ENCODE measurements around the gene SAMHD1. TPM values are rescaled to one million over a fixed set of nuclear protein-coding genes. Genes with fewer than 3 reads are reported as not detected.

The SAMHD1 gene
- total and polyA plus RNA-seq, 2 donors (not counting 1 experiment from before 2014, with no cell fraction given), result 7.9 to 12.8 TPM

- WGBS (ENCODE audit: insufficient coverage), result 98% methylated on average over 5 of the region's 5 CpGs
- ATAC-seq (ENCODE audit: low read depth) (no peak), DNase-seq (no peak)
- Histone ChIP-seq H3K27ac (ENCODE audit: low read length in 2 of 2) (no peak overlapping the region), H3K79me2 (ENCODE audit: control insufficient read depth, insufficient read depth, low read length) (no peaks in the 10 kb centered on the region), H3K9me3 (ENCODE audit: control extremely low read depth in 1 of 3, control insufficient read depth in 2 of 3, insufficient read depth in 1 of 3, low read length in 2 of 3) (no peaks in the 10 kb centered on the region), H3K4me1 (ENCODE audit: control insufficient read depth in 2 of 2, insufficient read depth in 2 of 2, low read length in 2 of 2) (peaks cover 5 to 19% of the 10 kb centered on the region in 2 donors), H4K20me1 (ENCODE audit: control insufficient read depth, insufficient read depth, low read length, poor library complexity, severe bottlenecking) (no peaks in the 10 kb centered on the region), H3K27me3 (replicated peaks in 1 of 4; ENCODE audit: control extremely low read depth in 1 of 4, control insufficient read depth in 3 of 4, insufficient read depth in 4 of 4, low read length in 3 of 4) (no peaks in the 10 kb centered on the region), H3K9ac (ENCODE audit: low read length) (no peak overlapping the region), H3K4me2 (replicated peaks; ENCODE audit: low read depth, low read length, poor library complexity, severe bottlenecking) (no peak overlapping the region), H3K36me3 (replicated peaks in 1 of 2; ENCODE audit: control extremely low read depth in 1 of 2, control insufficient read depth in 1 of 2, extremely low read depth in 1 of 2, insufficient read depth in 2 of 2, low read length in 1 of 2) (no peaks in the 10 kb centered on the region), H2AFZ (ENCODE audit: insufficient read depth, low read depth, low read length, poor library complexity, severe bottlenecking) (no peak overlapping the region), H3K4me3 (ENCODE audit: control extremely low read depth in 1 of 5, extremely low read depth in 1 of 5, insufficient read depth in 1 of 5, low read depth in 2 of 5, low read length in 4 of 5) (no peak overlapping the region)
- ChIA-PET POLR2A (interaction anchor here (0.6 kb wide), 2 partner anchors 284 to 726 kb away, joined by 5 read pairs; no protein-coding TSS in a partner anchor), CTCF (interaction anchor here (0.9 kb wide), 1 partner anchor 9 kb away, joined by 3 read pairs; no protein-coding TSS in a partner anchor)
- Mint-ChIP-seq H3K27ac (peak overlapping the region; percentile 26), H3K4me3 (no peak overlapping the region), H3K9me3 (ENCODE audit: insufficient read depth) (no peaks in the 10 kb centered on the region), H3K4me1 (peaks cover 15% of the 10 kb centered on the region), H3K27me3 (no peaks in the 10 kb centered on the region)
- TF ChIP-seq EZH2 (IDR thresholded peaks at IDR 0.05; ENCODE audit: borderline replicate concordance, insufficient read depth, low read depth, low read length, poor library complexity, severe bottlenecking), result no peak
- TF ChIP-seq CTCF (IDR thresholded peaks at IDR 0.05), result no peak
- intact Hi-C loops (cut with micrococcal nuclease), result no loop called here
These were observed 78.7 kb downstream of the SAMHD1 start for GRCh38 chr20:36872852-36873251.

- H2AFZ ChIP-seq (ENCODE audit: insufficient read depth, low read depth, low read length, poor library complexity, severe bottlenecking), result peak overlapping the region; percentile 45
- POLR2A ChIA-PET, result interaction anchor here (0.6 kb wide), 1 partner anchor 283 kb away, joined by 5 read pairs; no protein-coding TSS in a partner anchor
These were observed 79.6 kb downstream of the SAMHD1 start for GRCh38 chr20:36871640-36872570.

More at GRCh38 chr20:36871640-36872570, 79.6 kb downstream of the SAMHD1 start:
- H4K20me1 ChIP-seq (ENCODE audit: control insufficient read depth, insufficient read depth, low read length, poor library complexity, severe bottlenecking), result no peaks in the 10 kb centered on the region
- CTCF ChIA-PET, result interaction anchor here (0.5 to 1.0 kb wide), 3 partner anchors 13 to 16 kb away, joined by 3 to 4 read pairs (median 3); no protein-coding TSS in a partner anchor
- 98% methylated on average over 9 of the region's 16 CpGs for WGBS (ENCODE audit: insufficient coverage)
- no peaks in the 10 kb centered on the region for H3K79me2 ChIP-seq (ENCODE audit: control insufficient read depth, insufficient read depth, low read length)
- peaks cover 11 to 25% of the 10 kb centered on the region in 2 donors for H3K4me1 ChIP-seq (ENCODE audit: control insufficient read depth in 2 of 2, insufficient read depth in 2 of 2, low read length in 2 of 2)
- intact Hi-C loops (cut with micrococcal nuclease), result no loop called here
- no peak for ATAC-seq (ENCODE audit: low read depth)
- H3K27me3 Mint-ChIP-seq, result no peaks in the 10 kb centered on the region
- DNase-seq, result no peak
- no peaks in the 10 kb centered on the region for H3K9me3 ChIP-seq (ENCODE audit: control extremely low read depth in 1 of 3, control insufficient read depth in 2 of 3, insufficient read depth in 1 of 3, low read length in 2 of 3)
- no peaks in the 10 kb centered on the region for H3K9me3 Mint-ChIP-seq (ENCODE audit: insufficient read depth)
- H3K9ac ChIP-seq (ENCODE audit: low read length), result no peak overlapping the region
- no peaks in the 10 kb centered on the region for H3K36me3 ChIP-seq (replicated peaks in 1 of 2; ENCODE audit: control extremely low read depth in 1 of 2, control insufficient read depth in 1 of 2, extremely low read depth in 1 of 2, insufficient read depth in 2 of 2, low read length in 1 of 2)
- TF ChIP-seq CTCF (IDR thresholded peaks at IDR 0.05) (no peak), EZH2 (IDR thresholded peaks at IDR 0.05; ENCODE audit: borderline replicate concordance, insufficient read depth, low read depth, low read length, poor library complexity, severe bottlenecking) (no peak)
- no peak overlapping the region for H3K27ac Mint-ChIP-seq
- no peak overlapping the region for H3K4me3 Mint-ChIP-seq
- H3K4me3 ChIP-seq (ENCODE audit: control extremely low read depth in 1 of 5, extremely low read depth in 1 of 5, insufficient read depth in 1 of 5, low read depth in 2 of 5, low read length in 4 of 5), result no peak overlapping the region
- no peaks in the 10 kb centered on the region for H3K27me3 ChIP-seq (replicated peaks in 1 of 4; ENCODE audit: control extremely low read depth in 1 of 4, control insufficient read depth in 3 of 4, insufficient read depth in 4 of 4, low read length in 3 of 4)
- no peak overlapping the region for H3K27ac ChIP-seq (ENCODE audit: low read length in 2 of 2)
- H3K4me2 ChIP-seq (replicated peaks; ENCODE audit: low read depth, low read length, poor library complexity, severe bottlenecking), result no peak overlapping the region
- H3K4me1 Mint-ChIP-seq, result peaks cover 19% of the 10 kb centered on the region
